Ovary (tissue), 9 donors: ENCODE data around the gene LOXL1. TPM values are rescaled to one million over a fixed set of nuclear protein-coding genes. Genes with fewer than 3 reads are reported as not detected.

Experiments used
- DNase-seq, 5 donors: peaks; one replicate each; pipeline ENCODE4 v3.0.0-alpha.2; 2019 to 2020
- H3K27ac ChIP-seq, 2 donors: fragments of 200-600 bp; one replicate each; pipeline versions ENCODE4 v1.5.1 to v1.8.0; 2019 to 2022
- H3K27me3 ChIP-seq: fragments of 200-600 bp; one replicate; pipeline ENCODE4 v1.8.0; 2022
- H3K36me3 ChIP-seq: fragments of 200-600 bp; sonication (generic); one replicate; pipeline ENCODE4 v1.5.1; 2019
- H3K4me1 ChIP-seq: one replicate; pipeline ENCODE4 v1.8.1; 2013; ENCODE audit warnings: mild to moderate bottlenecking, moderate library complexity; ENCODE audit not compliant: insufficient read depth
- H3K4me3 ChIP-seq: fragments of 200-600 bp; sonication (generic); one replicate; pipeline ENCODE4 v1.5.1; 2017
- H3K9me3 ChIP-seq, 2 donors: fragments of 200-600 bp in 1 of 2; sonication (generic) in 1 of 2; one replicate each; pipeline versions ENCODE4 v1.5.1 to v1.8.1; 2013 to 2019; ENCODE audit warnings: mild to moderate bottlenecking in 1 of 2, moderate library complexity in 1 of 2
- EP300 ChIP-seq: sonication (generic); formaldehyde crosslinking; IDR thresholded peaks from one replicate; pipeline ENCODE4 v1.6.1; 2017; ENCODE audit warnings: antibody characterized with exemption
- POLR2A ChIP-seq: fragments of 450-650 bp; IDR thresholded peaks from one replicate; pipeline ENCODE4 v1.6.1; 2017; ENCODE audit warnings: antibody characterized with exemption, mild to moderate bottlenecking, moderate library complexity
- WGBS, 3 donors: extraction: QIAGEN DNeasy Blood & Tissue Kit in 1 of 3; methylation state at CpG; one replicate each; pipeline versions ENCODE4 v1.1.5 to v1.1.7; 2013 to 2017; 5-methylcytosine and 5-hydroxymethylcytosine counted together
- intact Hi-C, 4 donors: fragments of 100-400 bp; cut with DNase I; formaldehyde crosslinking; loops; one replicate each; pipeline versions ENCODE4 v1.11.0 to v1.15.1; 2022 to 2023
- polyA plus RNA-seq, 2 donors: library from polyadenylated mRNA; stranded (reverse); fragments of 200-250 nt in 1 of 2; fragments of 350-450 nt in 1 of 2; fragmentation: Illumina TruSeq in 1 of 2; extraction: RNeasy Lipid Tissue Mini Kit (QIAGEN cat#74804) in 1 of 2; gene quantifications; one replicate each; pipeline ENCODE4 v1.2.3, GENCODE V29; 2013 to 2014
- total RNA-seq, 7 donors: library from RNA; depleted of rRNA in 2 of 7; stranded (reverse); fragments of >200 nt in 2 of 7; fragmentation: NEBNext Ultra II Directional in 3 of 7; extraction: Animal tissue kit (Norgen Biotek cat#: 25700) in 3 of 7; gene quantifications; one replicate each; pipeline versions ENCODE4 v1.1.0 to v1.2.4, GENCODE V29; 2016 to 2023
- TF ChIP-seq, protein P1 (sequence below), 3 donors: fragments of 450-650 bp in 2 of 3; fragments of 200-600 bp in 1 of 3; IDR thresholded peaks; one replicate each; pipeline versions ENCODE4 v1.5.1 to v1.8.0; 2016 to 2022; ENCODE audit warnings: antibody characterized with exemption in 3 of 3, mild to moderate bottlenecking in 1 of 3
- donor health status: DM: no; HTN: no; CAD: no; lungs with moderate emphysema.
- donor health status: DM: no; HTN: no; CAD: no.
- donor health status: Bipolar disorder and iron deficiency.
- donor health status: DM: yes; HTN: yes; CAD: no.
- donor health status: DM: no; HTN: no; CAD: no.
- donor health status: DM: yes; HTN: yes; CAD: no.

The LOXL1 gene
- total and polyA plus RNA-seq, 9 donors, result 10.1 to 33.8 (median 17.7) TPM

DNA sequence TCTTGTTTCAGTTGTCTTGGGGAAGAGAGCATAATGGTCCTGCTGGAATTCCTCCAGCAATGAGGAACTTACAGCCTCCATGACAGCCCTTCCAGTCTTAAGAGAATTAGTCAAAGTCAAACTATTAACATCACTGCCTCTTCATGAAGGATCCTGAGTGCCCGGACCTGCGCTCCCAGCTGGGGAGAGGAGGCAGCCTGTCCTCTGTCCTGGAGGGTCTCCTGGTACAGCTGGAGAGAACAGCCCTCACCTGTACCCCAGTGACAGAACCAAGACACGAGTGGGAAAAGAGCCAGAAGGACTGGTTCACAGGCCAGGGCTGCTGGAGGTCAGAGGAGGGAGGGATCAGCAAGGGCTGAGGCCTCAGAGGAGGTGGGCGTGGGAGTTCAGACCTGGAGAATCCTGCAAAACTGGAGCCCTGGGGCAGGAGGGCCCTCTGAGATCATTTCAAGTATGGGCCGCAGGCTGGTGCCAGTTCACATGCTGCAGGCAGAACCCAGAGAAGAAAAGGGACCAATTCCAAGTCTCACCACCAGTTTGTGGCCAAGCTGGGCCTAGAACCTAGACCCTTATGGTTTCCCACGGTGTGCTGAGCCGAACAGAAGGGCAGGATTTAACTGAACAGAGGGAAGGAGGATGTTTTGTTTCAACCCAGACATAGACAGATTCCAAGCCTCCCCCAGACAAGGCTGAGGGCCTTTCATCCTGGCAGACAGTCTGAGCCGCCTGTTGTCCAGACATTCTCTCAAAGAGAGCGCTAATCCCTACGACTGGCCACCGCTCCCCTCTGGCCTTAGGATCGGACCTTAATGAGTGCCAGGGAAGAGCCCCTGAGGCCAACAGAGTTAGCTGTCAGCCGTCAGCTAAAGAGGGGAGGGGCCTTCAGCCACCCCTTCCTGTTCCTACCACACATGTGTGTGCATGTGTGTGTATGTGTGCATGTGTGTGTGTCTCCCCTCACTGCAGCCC lies 18.2 kb downstream of the LOXL1 start:
- DNase-seq, result peak in 3 of 5 donors; percentile 53 to 69 (median 56)
- H3K9me3 ChIP-seq, result no peaks in the 10 kb centered on the region
- H3K4me1 ChIP-seq, result peaks cover 4% of the 10 kb centered on the region
- TF ChIP-seq, protein P1, sequence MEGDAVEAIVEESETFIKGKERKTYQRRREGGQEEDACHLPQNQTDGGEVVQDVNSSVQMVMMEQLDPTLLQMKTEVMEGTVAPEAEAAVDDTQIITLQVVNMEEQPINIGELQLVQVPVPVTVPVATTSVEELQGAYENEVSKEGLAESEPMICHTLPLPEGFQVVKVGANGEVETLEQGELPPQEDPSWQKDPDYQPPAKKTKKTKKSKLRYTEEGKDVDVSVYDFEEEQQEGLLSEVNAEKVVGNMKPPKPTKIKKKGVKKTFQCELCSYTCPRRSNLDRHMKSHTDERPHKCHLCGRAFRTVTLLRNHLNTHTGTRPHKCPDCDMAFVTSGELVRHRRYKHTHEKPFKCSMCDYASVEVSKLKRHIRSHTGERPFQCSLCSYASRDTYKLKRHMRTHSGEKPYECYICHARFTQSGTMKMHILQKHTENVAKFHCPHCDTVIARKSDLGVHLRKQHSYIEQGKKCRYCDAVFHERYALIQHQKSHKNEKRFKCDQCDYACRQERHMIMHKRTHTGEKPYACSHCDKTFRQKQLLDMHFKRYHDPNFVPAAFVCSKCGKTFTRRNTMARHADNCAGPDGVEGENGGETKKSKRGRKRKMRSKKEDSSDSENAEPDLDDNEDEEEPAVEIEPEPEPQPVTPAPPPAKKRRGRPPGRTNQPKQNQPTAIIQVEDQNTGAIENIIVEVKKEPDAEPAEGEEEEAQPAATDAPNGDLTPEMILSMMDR (IDR thresholded peaks at IDR 0.05), result no peak
- TF ChIP-seq EP300 (no peak), POLR2A (no peak)
- no peak overlapping the region for H3K4me3 ChIP-seq
- H3K27me3 ChIP-seq, result no peaks in the 10 kb centered on the region
- H3K27ac ChIP-seq, result no peak overlapping the region
- H3K36me3 ChIP-seq, result no peaks in the 10 kb centered on the region
- intact Hi-C loops, result no loop called here
- WGBS, 3 donors, result 33 to 39% (median 34%) methylated on average over 13 of the region's 13 CpGs

DNA sequence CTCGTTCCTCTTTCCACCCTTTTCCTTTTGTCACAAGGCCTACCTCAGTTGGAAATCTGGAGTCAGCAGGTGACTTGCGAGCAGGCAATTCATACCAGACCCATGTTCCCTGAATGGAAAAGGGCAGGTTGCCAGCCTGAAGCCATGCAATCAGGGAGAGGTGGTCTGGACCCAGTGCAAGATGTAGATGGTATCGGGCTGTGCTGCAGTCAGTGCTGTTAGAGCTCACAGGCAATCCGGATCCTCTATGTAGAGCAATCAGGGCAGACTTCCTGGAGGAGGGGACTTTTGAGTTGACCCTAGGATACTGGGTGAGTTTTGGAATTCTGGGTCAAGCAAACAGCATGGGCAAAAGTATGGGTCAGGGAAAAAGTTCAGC lies 18.9 kb downstream of the LOXL1 start:
- H3K4me3 ChIP-seq, result no peak overlapping the region
- TF ChIP-seq EP300 (no peak), POLR2A (no peak)
- TF ChIP-seq, protein P1 (IDR thresholded peaks at IDR 0.05), result no peak
- no peaks in the 10 kb centered on the region for H3K36me3 ChIP-seq
- H3K27me3 ChIP-seq, result no peaks in the 10 kb centered on the region
- no peak overlapping the region for H3K27ac ChIP-seq
- H3K9me3 ChIP-seq, result no peaks in the 10 kb centered on the region
- WGBS, 3 donors, result 67 to 74% (median 70%) methylated on average over 4 of the region's 4 CpGs
- H3K4me1 ChIP-seq, result peaks cover 4% of the 10 kb centered on the region
- intact Hi-C loops, result no loop called here
- no peak for DNase-seq

DNA sequence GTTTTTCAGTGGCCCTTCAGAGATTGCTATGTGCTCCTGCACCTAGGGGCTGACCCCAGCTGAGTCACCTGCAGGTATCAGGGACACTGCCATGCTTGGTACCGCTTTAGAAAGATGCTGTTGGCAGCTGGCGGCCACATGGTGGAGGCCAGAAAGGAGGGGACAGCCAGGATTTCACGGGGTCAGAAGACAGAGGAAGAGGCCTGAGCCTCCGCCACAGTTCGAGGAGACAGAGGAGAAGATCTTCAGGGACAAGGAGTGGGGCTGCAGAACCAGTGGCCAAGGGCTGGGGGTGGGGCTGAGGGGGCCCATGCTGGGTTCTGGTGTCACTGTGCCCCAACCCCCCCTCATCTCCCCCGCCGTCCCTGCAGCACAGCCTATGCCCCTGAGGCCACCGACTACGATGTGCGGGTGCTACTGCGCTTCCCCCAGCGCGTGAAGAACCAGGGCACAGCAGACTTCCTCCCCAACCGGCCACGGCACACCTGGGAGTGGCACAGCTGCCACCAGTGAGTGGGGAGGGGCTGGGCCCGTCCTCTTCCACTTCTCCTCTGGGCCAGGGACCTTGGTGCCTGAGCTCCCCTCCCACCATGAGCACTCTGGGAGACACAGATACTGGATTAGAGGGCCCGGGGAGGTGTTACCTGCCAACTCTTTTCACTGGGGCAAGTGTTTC lies 19.9 kb downstream of the LOXL1 start:
- no peak overlapping the region for H3K27ac ChIP-seq
- no peaks in the 10 kb centered on the region for H3K36me3 ChIP-seq
- H3K9me3 ChIP-seq, result no peaks in the 10 kb centered on the region
- DNase-seq, result peak in 1 of 5 donors; percentile 30
- H3K27me3 ChIP-seq, result no peaks in the 10 kb centered on the region
- H3K4me3 ChIP-seq, result no peak overlapping the region
- intact Hi-C loops, result no loop called here
- WGBS, 3 donors, result 91 to 94% (median 92%) methylated on average over 17 of the region's 17 CpGs
- peaks cover 4% of the 10 kb centered on the region for H3K4me1 ChIP-seq
- no peak for TF ChIP-seq EP300

DNA sequence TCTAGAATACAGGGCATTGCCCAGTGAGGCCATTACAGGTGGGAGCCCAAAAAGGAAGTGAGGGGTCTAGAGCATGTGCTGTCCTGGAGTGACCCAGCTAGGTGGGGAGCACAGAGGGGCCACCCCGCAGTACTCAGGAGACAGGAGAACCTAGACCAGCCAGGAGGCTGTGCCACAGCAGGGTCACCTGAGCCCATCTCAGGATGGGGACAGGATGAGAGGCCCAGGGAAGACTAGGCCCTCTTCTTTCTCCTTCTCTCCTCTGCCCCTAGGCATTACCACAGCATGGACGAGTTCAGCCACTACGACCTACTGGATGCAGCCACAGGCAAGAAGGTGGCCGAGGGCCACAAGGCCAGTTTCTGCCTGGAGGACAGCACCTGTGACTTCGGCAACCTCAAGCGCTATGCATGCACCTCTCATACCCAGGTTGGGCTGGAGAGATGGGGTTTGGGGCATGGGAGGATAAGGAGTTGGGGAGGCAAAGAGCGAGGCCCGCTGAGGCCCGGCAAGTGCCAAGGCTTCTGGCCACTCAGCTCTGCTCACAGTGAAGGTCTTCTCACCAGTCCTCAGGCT lies 20.6 kb downstream of the LOXL1 start:
- Histone ChIP-seq H3K9me3 (no peaks in the 10 kb centered on the region), H3K36me3 (no peaks in the 10 kb centered on the region), H3K4me1 (peaks cover 8% of the 10 kb centered on the region), H3K27ac (no peak overlapping the region), H3K4me3 (no peak overlapping the region), H3K27me3 (no peaks in the 10 kb centered on the region)
- intact Hi-C loops, result no loop called here
- WGBS, 3 donors, result 94 to 96% (median 95%) methylated on average over 9 of the region's 9 CpGs
- TF ChIP-seq POLR2A (no peak), EP300 (no peak)
- TF ChIP-seq, protein P1 (IDR thresholded peaks at IDR 0.05), result no peak
- peak in 1 of 5 donors; percentile 30 for DNase-seq
